ENCODE results near the gene DEFB132. TPM values are rescaled to one million over a fixed set of nuclear protein-coding genes. Genes with fewer than 3 reads are reported as not detected.

Gene DEFB132
- not detected for total RNA-seq
- long read RNA-seq, donor 1: 0 reads
- long read RNA-seq, donor 2: 0 reads

- intact Hi-C loops (cut with DNase I, micrococcal nuclease): no loop called here
- Histone ChIP-seq H3K9me3 (no peaks in the 10 kb centered on the region), H3K4me3 (no peak within 1 kb of the TSS), H3K4me1 (ENCODE audit: low read depth) (no peaks in the 10 kb centered on the region), H3K36me3 (ENCODE audit: low read depth) (no peaks in the 10 kb centered on the region)
- no peak for TF ChIP-seq CTCF (IDR thresholded peaks at IDR 0.05)
- no peak for DNase-seq
- ATAC-seq: no peak
Measured at GRCh38 chr20:257419-257818, at the start of gene DEFB132. TSS of gene DEFB132 (plus strand) at chr20:257724. CDS start at chr20:257779, 55 bp downstream.

GRCh38 chr20:208942-209566, 48.5 kb upstream of the DEFB132 start:
- ATAC-seq: peak; percentile 67
- no peaks in the 10 kb centered on the region for H3K4me1 ChIP-seq (ENCODE audit: low read depth)
- intact Hi-C loops (cut with DNase I, micrococcal nuclease): no loop called here
- no peak for TF ChIP-seq CTCF (IDR thresholded peaks at IDR 0.05)
- no peak overlapping the region for H3K4me3 ChIP-seq
- DNase-seq: peak in 1 of 3 donors; percentile 22
- H3K36me3 ChIP-seq (ENCODE audit: low read depth): no peaks in the 10 kb centered on the region
- H3K9me3 ChIP-seq: no peaks in the 10 kb centered on the region

- intact Hi-C loops (cut with DNase I, micrococcal nuclease): no loop called here
- TF ChIP-seq CTCF (IDR thresholded peaks at IDR 0.05): no peak
- Histone ChIP-seq H3K4me1 (ENCODE audit: low read depth) (no peaks in the 10 kb centered on the region), H3K36me3 (ENCODE audit: low read depth) (no peaks in the 10 kb centered on the region), H3K9me3 (no peaks in the 10 kb centered on the region), H3K4me3 (no peak overlapping the region)
- ATAC-seq (no peak), DNase-seq (no peak)
Measured at GRCh38 chr20:210809-211502, 46.6 kb upstream of the DEFB132 start.

- DNase-seq: no peak
- no peaks in the 10 kb centered on the region for H3K9me3 ChIP-seq
- H3K4me1 ChIP-seq (ENCODE audit: low read depth): no peaks in the 10 kb centered on the region
- no peak overlapping the region for H3K4me3 ChIP-seq
- no peaks in the 10 kb centered on the region for H3K36me3 ChIP-seq (ENCODE audit: low read depth)
- intact Hi-C loops (cut with DNase I, micrococcal nuclease): no loop called here
- ATAC-seq: no peak
- no peak for TF ChIP-seq CTCF (IDR thresholded peaks at IDR 0.05)
Measured at GRCh38 chr20:214383-214782, 43.1 kb upstream of the DEFB132 start.

- intact Hi-C loops (cut with DNase I, micrococcal nuclease): no loop called here
- no peak for DNase-seq
- H3K36me3 ChIP-seq (ENCODE audit: low read depth): no peaks in the 10 kb centered on the region
- H3K9me3 ChIP-seq: no peaks in the 10 kb centered on the region
- TF ChIP-seq CTCF (IDR thresholded peaks at IDR 0.05): no peak
- no peak for ATAC-seq
- no peak overlapping the region for H3K4me3 ChIP-seq
- no peaks in the 10 kb centered on the region for H3K4me1 ChIP-seq (ENCODE audit: low read depth)
Measured at GRCh38 chr20:215796-216195, 41.7 kb upstream of the DEFB132 start.

Measured in mucosa of descending colon (tissue), 3 donors.